Activated T-cell treated with anti-CD3 and anti-CD28 coated beads for 48 hours (primary cell): ENCODE data around the gene SETD2.

Experiments used
- DNase-seq: peaks from one replicate; pipeline ENCODE4 v3.0.0-alpha.2; 2020; ENCODE audit warnings: low read depth

Gene SETD2

GRCh38 chr3:46998121-46998851, 165.6 kb downstream of the SETD2 start:
- peak; percentile 67 for DNase-seq

GRCh38 chr3:46997453-46998091, 166.3 kb downstream of the SETD2 start:
- DNase-seq: no peak

GRCh38 chr3:46996689-46997452, 167.0 kb downstream of the SETD2 start:
- no peak for DNase-seq

GRCh38 chr3:46995901-46996562, 167.9 kb downstream of the SETD2 start:
- DNase-seq: no peak

GRCh38 chr3:46994801-46995731, 168.8 kb downstream of the SETD2 start:
- DNase-seq: no peak

- no peak for DNase-seq
Measured at GRCh38 chr3:46993986-46994385, 169.9 kb downstream of the SETD2 start.

GRCh38 chr3:46993292-46993691, 170.6 kb downstream of the SETD2 start:
- no peak for DNase-seq

- DNase-seq: no peak
Measured at GRCh38 chr3:46992231-46992630, 171.7 kb downstream of the SETD2 start.

- no peak for DNase-seq
Measured at GRCh38 chr3:46991406-46992165, 172.3 kb downstream of the SETD2 start.

GRCh38 chr3:46990573-46991374, 173.1 kb downstream of the SETD2 start:
- no peak for DNase-seq

GRCh38 chr3:46989146-46989810, 174.6 kb downstream of the SETD2 start:
- no peak for DNase-seq

- DNase-seq: no peak
Measured at GRCh38 chr3:46988616-46989015, 175.3 kb downstream of the SETD2 start.

- peak; percentile 78 for DNase-seq
Measured at GRCh38 chr3:46987743-46988401, 176.0 kb downstream of the SETD2 start.

- DNase-seq: no peak
Measured at GRCh38 chr3:46987319-46987742, 176.6 kb downstream of the SETD2 start.

- DNase-seq: no peak
Measured at GRCh38 chr3:46986782-46987310, 177.1 kb downstream of the SETD2 start.

GRCh38 chr3:46986055-46986730, 177.7 kb downstream of the SETD2 start:
- no peak for DNase-seq

- DNase-seq: no peak
Measured at GRCh38 chr3:46985588-46985987, 178.3 kb downstream of the SETD2 start.
